ENCODE data around the gene B3GNT9.

B3GNT9 gene

GRCh38 chr16:67180166-67180565, 29.4 kb upstream of the B3GNT9 start:
- DNase-seq, result no peak
- H3K4me3 ChIP-seq (ENCODE audit: low read depth, low read length), result no peak overlapping the region
- no peak for TF ChIP-seq CTCF (IDR thresholded peaks at IDR 0.05; ENCODE audit: low read depth, low read length)
- H3K9me3 ChIP-seq (ENCODE audit: severe bottlenecking), result no peaks in the 10 kb centered on the region
- no peak overlapping the region for H3K27ac ChIP-seq
- H3K27me3 ChIP-seq (ENCODE audit: insufficient read depth, low read depth, severe bottlenecking), result no peaks in the 10 kb centered on the region
- H3K36me3 ChIP-seq, result peaks cover 35% of the 10 kb centered on the region

- H3K27me3 ChIP-seq (ENCODE audit: insufficient read depth, low read depth, severe bottlenecking), result no peaks in the 10 kb centered on the region
- TF ChIP-seq CTCF (IDR thresholded peaks at IDR 0.05; ENCODE audit: low read depth, low read length), result peak; percentile 23
Observed at GRCh38 chr16:67179421-67180080, 28.8 kb upstream of the B3GNT9 start.

GRCh38 chr16:67177743-67178699, 27.2 kb upstream of the B3GNT9 start:
- no peaks in the 10 kb centered on the region for H3K27me3 ChIP-seq (ENCODE audit: insufficient read depth, low read depth, severe bottlenecking)

More at GRCh38 chr16:67179421-67180080, 28.8 kb upstream of the B3GNT9 start:
- DNase-seq, result no peak
- Histone ChIP-seq H3K27ac (no peak overlapping the region), H3K9me3 (ENCODE audit: severe bottlenecking) (no peaks in the 10 kb centered on the region), H3K4me3 (ENCODE audit: low read depth, low read length) (no peak overlapping the region), H3K36me3 (peaks cover 41% of the 10 kb centered on the region)

GRCh38 chr16:67176662-67177061, 25.9 kb upstream of the B3GNT9 start:
- no peak overlapping the region for H3K4me3 ChIP-seq (ENCODE audit: low read depth, low read length)
- peaks cover 35% of the 10 kb centered on the region for H3K36me3 ChIP-seq
- no peaks in the 10 kb centered on the region for H3K9me3 ChIP-seq (ENCODE audit: severe bottlenecking)
- no peaks in the 10 kb centered on the region for H3K27me3 ChIP-seq (ENCODE audit: insufficient read depth, low read depth, severe bottlenecking)
- H3K27ac ChIP-seq, result no peak overlapping the region
- DNase-seq, result no peak
- TF ChIP-seq CTCF (IDR thresholded peaks at IDR 0.05; ENCODE audit: low read depth, low read length), result no peak

More at GRCh38 chr16:67177743-67178699, 27.2 kb upstream of the B3GNT9 start:
- no peaks in the 10 kb centered on the region for H3K9me3 ChIP-seq (ENCODE audit: severe bottlenecking)
- no peak for TF ChIP-seq CTCF (IDR thresholded peaks at IDR 0.05; ENCODE audit: low read depth, low read length)
- H3K27ac ChIP-seq, result no peak overlapping the region
- DNase-seq, result no peak
- no peak overlapping the region for H3K4me3 ChIP-seq (ENCODE audit: low read depth, low read length)
- peaks cover 41% of the 10 kb centered on the region for H3K36me3 ChIP-seq

GRCh38 chr16:67174706-67175231, 24.0 kb upstream of the B3GNT9 start:
- no peak for DNase-seq
- peaks cover 27% of the 10 kb centered on the region for H3K36me3 ChIP-seq
- H3K9me3 ChIP-seq (ENCODE audit: severe bottlenecking), result no peaks in the 10 kb centered on the region
- H3K27me3 ChIP-seq (ENCODE audit: insufficient read depth, low read depth, severe bottlenecking), result no peaks in the 10 kb centered on the region
- no peak for TF ChIP-seq CTCF (IDR thresholded peaks at IDR 0.05; ENCODE audit: low read depth, low read length)
- peak overlapping the region; percentile 55 for H3K4me3 ChIP-seq (ENCODE audit: low read depth, low read length)
- H3K27ac ChIP-seq, result peak overlapping the region; percentile 72
